GM19025 (cell line): Measurements from ENCODE around the gene DNAH14.
"Not testable (repeated sequence)": the region's sequence is repeated elsewhere in the genome, so short reads cannot be mapped to it uniquely, and the experiment has no call there.

Experiments used
- ATAC-seq: cut with Tn5 transposase; IDR thresholded peaks from one replicate; pipeline ENCODE4 v1.9.1; 2021; ENCODE audit warnings: mild to moderate bottlenecking, low read depth, moderate library complexity; ENCODE audit not compliant: unreplicated experiment

The DNAH14 gene

GRCh38 chr1:224989615-224990014 is 60.1 kb downstream of the DNAH14 start:
- no peak for ATAC-seq

- ATAC-seq = not testable (repeated sequence)
Measured at GRCh38 chr1:224991550-224991949, 62.1 kb downstream of the DNAH14 start.

- no peak for ATAC-seq
Measured at GRCh38 chr1:224995602-224996001, 66.1 kb downstream of the DNAH14 start.

DNA sequence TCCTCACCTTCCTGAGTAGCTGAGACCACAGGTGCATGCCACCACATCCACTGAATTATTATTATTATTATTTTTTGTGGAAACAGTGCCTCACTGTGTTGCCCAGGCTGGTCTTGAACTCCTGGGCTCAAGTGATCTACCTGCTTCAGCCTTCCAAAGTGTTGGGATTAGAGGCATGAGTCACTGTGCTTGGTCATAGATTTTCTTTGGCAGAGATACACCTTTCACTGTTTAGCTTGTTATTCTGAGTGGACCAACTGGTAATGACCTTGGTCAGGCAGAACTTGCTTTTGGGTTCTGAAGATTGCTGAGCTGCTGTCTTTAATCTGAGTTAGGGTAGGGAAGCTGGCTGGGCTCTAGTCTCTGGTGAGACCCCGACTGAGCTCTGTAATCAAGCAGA is 66.8 kb downstream of the DNAH14 start:
- ATAC-seq = no peak

GRCh38 chr1:224998185-224998584 is 68.7 kb downstream of the DNAH14 start:
- no peak for ATAC-seq

DNA sequence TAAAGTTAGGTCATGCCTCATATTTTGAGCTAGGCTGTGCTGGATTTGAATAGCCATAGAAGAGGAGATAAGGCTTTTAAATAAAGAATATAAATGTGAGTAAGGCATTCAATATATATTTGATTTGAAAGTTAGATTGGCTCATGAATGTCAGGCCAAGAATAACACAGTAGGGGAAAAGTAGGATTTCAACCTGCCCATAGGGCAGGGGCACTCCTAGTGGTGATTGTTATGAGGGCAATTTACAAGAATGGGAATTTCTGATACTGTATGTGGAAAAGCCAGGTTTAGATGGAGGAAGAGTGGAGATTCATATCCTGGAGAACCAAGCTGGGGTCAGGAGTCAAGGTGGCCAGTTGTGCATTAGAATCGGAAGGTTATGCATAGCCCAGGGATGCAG is 74.9 kb downstream of the DNAH14 start:
- ATAC-seq = no peak

DNA sequence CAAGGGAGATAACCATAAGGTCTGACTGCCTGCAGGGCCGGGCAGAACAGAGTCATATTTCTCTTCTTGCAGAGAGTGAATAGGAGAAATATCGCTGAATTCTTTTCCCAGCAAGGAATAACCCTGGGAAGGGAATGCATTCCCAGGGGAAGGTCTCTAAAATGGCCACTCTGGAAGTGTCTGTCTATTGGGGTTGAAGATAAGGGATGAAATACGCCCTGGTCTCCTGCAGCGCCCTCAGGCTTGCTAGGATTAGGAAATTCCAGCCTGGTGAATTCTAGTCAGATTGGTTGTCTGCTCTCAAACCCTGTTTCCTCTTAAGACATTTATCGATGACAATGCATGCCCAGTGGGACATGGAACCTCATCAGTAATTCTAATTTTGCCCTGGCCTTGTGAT is 76.9 kb downstream of the DNAH14 start:
- ATAC-seq = not testable (repeated sequence)

- not testable (repeated sequence) for ATAC-seq
Measured at GRCh38 chr1:225008050-225008449, 78.6 kb downstream of the DNAH14 start.

DNA sequence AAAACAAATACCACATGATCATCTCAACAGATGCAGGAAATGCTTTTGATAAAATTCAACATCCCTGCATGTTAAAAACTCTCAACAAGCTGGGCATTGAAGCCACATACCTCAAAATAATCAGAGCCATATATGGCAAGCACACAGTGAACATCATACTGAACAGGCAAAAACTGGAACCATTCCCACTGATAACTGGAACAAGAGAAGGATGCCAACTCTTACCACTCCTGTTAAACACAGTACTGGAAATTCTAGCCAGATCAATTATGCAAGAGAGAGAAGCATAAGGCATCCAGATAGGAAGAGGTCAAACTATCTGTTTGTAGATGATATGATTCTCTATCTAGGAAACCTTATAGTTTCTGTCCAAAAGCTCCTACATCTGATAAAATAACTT is 91.6 kb downstream of the DNAH14 start:
- ATAC-seq = no peak

DNA sequence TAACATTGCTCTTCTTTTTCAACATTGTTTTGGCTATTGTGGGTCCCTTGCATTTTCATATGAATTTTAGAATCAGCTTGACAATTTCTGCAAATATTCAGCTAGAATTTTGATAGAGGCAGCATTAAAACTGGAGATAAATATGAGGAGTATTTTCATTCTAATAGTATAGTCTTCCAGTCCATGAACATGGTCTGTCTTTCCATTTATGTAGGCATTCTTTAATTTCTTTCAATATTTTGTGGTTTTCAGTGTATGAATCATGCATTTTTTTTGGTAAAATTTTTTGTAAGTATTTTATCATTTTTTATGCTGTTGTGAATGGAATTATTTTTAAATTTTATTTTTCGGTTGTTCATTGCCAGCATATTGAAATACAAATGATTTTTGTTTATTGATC is 97.2 kb downstream of the DNAH14 start:
- ATAC-seq = no peak

DNA sequence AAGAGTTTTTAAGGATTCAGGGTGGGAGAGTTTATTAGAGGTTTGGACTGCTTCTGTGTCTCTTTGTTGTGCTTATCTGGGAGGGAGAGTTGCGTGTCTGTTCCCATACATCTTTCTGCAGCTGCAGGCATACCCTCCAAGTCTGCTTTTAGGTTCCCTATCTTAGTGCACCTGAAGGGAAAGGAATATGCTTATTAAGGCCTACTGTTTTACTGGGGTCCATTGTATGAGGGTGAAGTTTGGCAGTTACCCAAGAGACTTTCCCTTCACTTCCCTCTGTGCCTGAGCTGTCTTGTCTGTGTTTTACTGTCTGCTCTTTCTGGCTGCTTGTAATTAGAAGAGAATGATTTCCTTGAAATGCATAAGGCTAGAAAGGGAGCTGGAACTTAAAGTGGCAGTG is 107.0 kb downstream of the DNAH14 start:
- ATAC-seq = not testable (repeated sequence)

- ATAC-seq = no peak
Measured at GRCh38 chr1:225042263-225042662, 112.8 kb downstream of the DNAH14 start.

DNA sequence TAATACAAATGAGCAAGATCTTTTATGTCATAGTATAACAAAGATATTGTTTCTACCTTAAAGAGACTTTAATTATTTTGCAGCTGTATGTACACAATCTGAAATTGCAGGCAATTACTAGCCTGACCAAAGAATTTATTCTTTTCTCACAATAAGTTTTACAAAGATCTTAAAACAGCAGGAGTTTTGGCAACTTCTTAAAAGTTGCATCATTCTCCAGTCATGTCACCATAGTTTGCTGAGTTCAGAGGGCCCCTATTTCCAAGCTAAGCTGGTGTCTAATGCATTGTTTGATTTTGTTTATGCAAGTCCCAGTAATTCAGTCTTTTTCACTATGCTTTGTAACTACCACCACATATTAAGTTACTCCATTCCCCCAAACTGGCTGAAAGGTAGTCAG is 114.8 kb downstream of the DNAH14 start:
- no peak for ATAC-seq

DNA sequence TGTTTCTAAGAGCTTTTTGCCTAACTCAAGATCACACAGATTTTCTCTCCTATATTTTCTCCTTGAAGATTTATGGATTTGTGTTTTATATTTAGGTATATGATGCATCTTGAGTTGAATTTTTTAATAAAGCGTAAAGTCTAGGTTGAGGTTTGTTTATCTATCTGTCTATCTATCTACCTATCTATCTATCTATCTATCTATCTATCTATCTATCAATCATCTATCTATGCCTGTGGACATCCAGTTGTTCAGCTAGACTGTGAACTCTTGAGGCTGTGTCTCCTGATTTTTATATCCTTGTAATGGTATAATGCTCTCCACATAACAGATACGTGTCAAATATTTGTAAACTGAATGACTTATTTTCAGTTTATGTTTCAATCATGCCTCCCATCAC is 120.1 kb downstream of the DNAH14 start:
- ATAC-seq = no peak

DNA sequence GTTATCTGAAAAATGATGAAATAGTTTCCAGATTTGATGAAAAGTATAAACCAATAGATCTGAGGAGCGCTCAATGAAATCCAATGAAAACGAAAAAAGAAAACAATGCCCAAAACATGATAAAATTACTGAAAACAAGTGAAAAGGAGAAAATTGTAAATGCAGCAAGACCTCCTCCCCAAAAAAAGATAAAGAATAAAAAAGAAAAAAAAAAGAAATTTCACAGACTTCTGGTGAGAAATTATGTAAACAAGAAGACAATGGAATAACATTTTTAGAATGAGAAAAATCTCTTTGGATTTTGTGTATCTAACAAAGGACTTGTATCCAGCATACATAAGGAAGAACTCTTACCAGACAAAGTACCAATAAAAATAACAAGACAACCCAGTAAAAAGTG is 134.2 kb downstream of the DNAH14 start:
- no peak for ATAC-seq

GRCh38 chr1:225070972-225071371 is 141.5 kb downstream of the DNAH14 start:
- ATAC-seq = no peak

DNA sequence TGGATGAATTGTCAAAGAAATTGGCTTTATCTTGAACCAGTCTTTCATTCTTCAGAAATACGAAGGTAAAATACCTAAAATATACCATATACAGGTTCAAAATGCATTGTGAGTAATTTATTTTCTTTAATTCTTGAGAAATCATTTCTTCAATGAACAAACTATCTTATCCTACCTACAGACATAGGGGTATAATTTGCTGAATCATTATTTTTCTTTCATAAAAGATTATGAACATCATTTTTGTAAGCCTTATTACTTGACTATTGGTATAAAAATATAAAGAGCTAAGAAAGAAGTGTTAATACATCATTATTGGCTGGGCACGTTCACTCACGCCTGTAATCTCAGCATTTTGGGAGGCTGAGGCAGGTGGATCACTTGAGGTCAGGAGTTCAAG is 167.7 kb downstream of the DNAH14 start:
- no peak for ATAC-seq

DNA sequence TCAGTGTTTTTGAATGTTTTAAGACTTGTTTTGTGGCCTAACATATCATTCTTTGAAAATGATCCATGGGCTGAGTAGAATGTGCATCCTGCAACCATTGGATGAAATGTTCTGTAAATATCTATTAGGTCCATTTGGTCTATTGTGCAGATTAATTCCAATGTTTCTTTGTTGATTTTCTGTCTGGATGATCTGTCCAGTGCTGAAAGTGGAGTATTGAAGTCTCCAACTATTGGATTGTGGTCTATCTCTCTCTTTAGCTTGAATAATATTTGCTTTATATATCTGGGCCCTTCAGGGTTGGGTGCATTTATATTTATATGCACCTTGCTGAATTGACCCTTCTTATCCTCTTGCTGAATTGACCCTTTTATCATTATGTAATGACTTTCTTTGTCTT is 181.5 kb downstream of the DNAH14 start:
- ATAC-seq = no peak

DNA sequence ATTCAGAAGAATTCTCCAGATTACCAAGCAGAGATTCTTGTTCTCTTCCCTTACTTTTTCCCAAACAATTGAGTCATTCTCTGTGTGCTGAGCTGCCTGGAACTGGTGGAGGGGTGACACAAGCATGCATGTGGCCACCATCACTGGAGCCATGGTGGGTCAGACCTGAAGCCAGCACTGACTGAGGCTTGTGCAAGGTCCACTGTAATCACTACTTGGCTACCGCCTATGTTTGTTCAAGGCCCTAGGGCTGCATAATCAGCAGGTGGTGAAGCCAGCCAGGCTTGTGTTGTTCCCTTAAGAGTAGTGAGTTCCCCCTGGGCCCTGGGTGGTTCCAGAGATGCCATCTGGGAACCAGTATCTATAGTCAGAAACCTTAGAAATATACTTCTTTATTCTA is 183.8 kb downstream of the DNAH14 start:
- no peak for ATAC-seq

GRCh38 chr1:225114354-225114990 is 185.0 kb downstream of the DNAH14 start:
- no peak for ATAC-seq

GRCh38 chr1:225119307-225119706 is 189.8 kb downstream of the DNAH14 start:
- no peak for ATAC-seq

DNA sequence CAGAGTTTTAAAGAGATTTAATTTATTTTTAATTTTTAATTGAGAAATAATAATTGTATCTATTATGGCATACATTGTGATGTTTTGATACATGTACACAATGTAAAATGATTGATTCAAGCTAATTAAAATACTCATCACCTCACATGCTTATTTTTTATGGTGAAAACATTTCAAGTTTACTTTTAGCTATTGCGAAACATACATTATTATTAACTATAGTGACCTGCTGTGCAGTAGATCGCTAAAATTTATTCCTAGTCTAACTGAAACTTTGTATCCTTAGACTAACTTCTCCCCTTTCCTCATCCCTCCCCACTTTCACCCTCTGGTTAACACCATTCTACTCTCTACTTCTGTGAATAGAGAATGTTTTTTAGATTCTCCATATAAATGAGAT is 191.6 kb downstream of the DNAH14 start:
- ATAC-seq = no peak

DNA sequence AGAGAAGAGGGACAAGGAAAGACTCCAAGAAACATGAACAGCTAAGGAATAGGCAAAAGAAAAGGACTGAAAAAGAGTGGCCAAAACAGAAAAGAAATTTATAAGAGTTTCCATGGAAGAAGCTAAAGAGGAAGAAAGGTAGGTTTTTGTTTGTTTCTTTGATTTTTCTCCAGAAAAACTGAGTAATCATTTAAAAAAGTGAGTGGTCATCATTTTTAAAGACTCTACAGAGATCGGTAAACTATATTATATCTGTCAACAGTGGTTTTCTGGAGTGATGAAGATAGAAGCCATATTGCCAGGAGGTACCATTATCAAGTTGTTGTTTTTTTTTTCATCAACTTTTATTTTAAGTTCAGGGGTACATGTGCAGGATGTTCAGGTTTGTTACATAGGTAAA is 202.4 kb downstream of the DNAH14 start:
- ATAC-seq = no peak
